Testis (tissue), 3 donors: ENCODE measurements around the gene SETX. TPM values are rescaled to one million over a fixed set of nuclear protein-coding genes. Genes with fewer than 3 reads are reported as not detected.

Source experiments
- DNase-seq: peaks from one replicate; pipeline ENCODE4 v3.0.0-alpha.2; 2019
- H3K27ac ChIP-seq, 2 donors: fragments of 200-600 bp; sonication (generic); one replicate each; pipeline ENCODE4 v1.5.1; 2019
- H3K27me3 ChIP-seq: fragments of 200-600 bp; sonication (generic); one replicate; pipeline ENCODE4 v1.5.1; 2019
- H3K36me3 ChIP-seq: fragments of 200-600 bp; sonication (generic); one replicate; pipeline ENCODE4 v1.5.1; 2017; ENCODE audit warnings: low read depth; ENCODE audit errors: missing control alignments
- H3K4me1 ChIP-seq: fragments of 200-600 bp; sonication (generic); one replicate; pipeline ENCODE4 v1.5.1; 2019
- H3K4me3 ChIP-seq, 2 donors: fragments of 200-600 bp; sonication (generic); one replicate each; pipeline ENCODE4 v1.5.1; 2017 to 2019
- H3K9me3 ChIP-seq: fragments of 200-600 bp; sonication (generic); one replicate; pipeline ENCODE4 v1.5.1; 2017
- CTCF ChIP-seq, 3 experiments: fragments of 450-650 bp in 2 of 3; fragments of 200-600 bp in 1 of 3; sonication (generic) in 1 of 3; IDR thresholded peaks; one replicate each; pipeline ENCODE4 v1.5.1; 2016 to 2019; ENCODE audit warnings: antibody characterized with exemption in 3 of 3, mild to moderate bottlenecking in 2 of 3, moderate library complexity in 1 of 3
- POLR2A ChIP-seq: fragments of 450-650 bp; IDR thresholded peaks from one replicate; pipeline ENCODE4 v1.6.1; 2017; ENCODE audit warnings: antibody characterized with exemption, mild to moderate bottlenecking, moderate library complexity
- WGBS, 2 donors: methylation state at CpG; one replicate each; pipeline ENCODE4 v1.1.5; 2018; 5-methylcytosine and 5-hydroxymethylcytosine counted together
- intact Hi-C: fragments of 100-400 bp; cut with DNase I; formaldehyde crosslinking; loops from one replicate; pipeline ENCODE4 v1.15.1; 2023; ENCODE audit warnings: low total_unique reads
- polyA plus RNA-seq: library from polyadenylated mRNA; stranded (reverse); fragments of 350-450 nt; fragmentation: Illumina TruSeq; extraction: RNeasy Lipid Tissue Mini Kit (QIAGEN cat#74804); gene quantifications from one replicate; pipeline ENCODE4 v1.2.3, GENCODE V29; 2014; ENCODE audit warnings: low read depth, low replicate concordance; ENCODE audit not compliant: insufficient read depth
- total RNA-seq, 2 donors: library from RNA; depleted of rRNA; stranded (reverse); fragments of >200 nt; gene quantifications; one replicate each; pipeline ENCODE4 v1.2.3, GENCODE V29; 2016

SETX gene
- total and polyA plus RNA-seq, 3 donors from 2014 or later = 74.1 to 157 (median 109) TPM

- H3K4me3 ChIP-seq = no peak overlapping the region
- 92 to 100% methylated on average over 1 of the region's 1 CpG for WGBS, 2 donors
- H3K27me3 ChIP-seq = no peaks in the 10 kb centered on the region
- no peak overlapping the region for H3K27ac ChIP-seq
- DNase-seq = no peak
- peaks cover under 1% of the 10 kb centered on the region for H3K4me1 ChIP-seq
- TF ChIP-seq CTCF (IDR thresholded peaks at IDR 0.05) = no peak
- no peak for TF ChIP-seq POLR2A
- intact Hi-C loops = no loop called here
- no peaks in the 10 kb centered on the region for H3K9me3 ChIP-seq
- peaks cover under 1% of the 10 kb centered on the region for H3K36me3 ChIP-seq
Observed at GRCh38 chr9:132324425-132324824, 30.4 kb downstream of the SETX start.

GRCh38 chr9:132319421-132320110 lies 35.2 kb downstream of the SETX start:
- no peak for TF ChIP-seq POLR2A
- TF ChIP-seq CTCF (IDR thresholded peaks at IDR 0.05) = no peak
- no peak overlapping the region for H3K4me3 ChIP-seq
- 57 to 70% methylated on average over 4 of the region's 4 CpGs for WGBS, 2 donors
- H3K9me3 ChIP-seq = no peaks in the 10 kb centered on the region
- intact Hi-C loops = no loop called here
- no peaks in the 10 kb centered on the region for H3K27me3 ChIP-seq
- DNase-seq = no peak
- peaks cover 5% of the 10 kb centered on the region for H3K4me1 ChIP-seq
- H3K36me3 ChIP-seq = no peaks in the 10 kb centered on the region
- no peak overlapping the region for H3K27ac ChIP-seq

GRCh38 chr9:132312873-132313272 lies 41.9 kb downstream of the SETX start:
- Histone ChIP-seq H3K4me1 (no peaks in the 10 kb centered on the region), H3K27ac (no peak overlapping the region), H3K9me3 (no peaks in the 10 kb centered on the region), H3K27me3 (no peaks in the 10 kb centered on the region), H3K36me3 (no peaks in the 10 kb centered on the region), H3K4me3 (no peak overlapping the region)
- DNase-seq = no peak
- 91 to 93% methylated on average over 2 of the region's 2 CpGs for WGBS, 2 donors
- intact Hi-C loops = no loop called here
- TF ChIP-seq CTCF (IDR thresholded peaks at IDR 0.05) (no peak), POLR2A (no peak)

- Histone ChIP-seq H3K9me3 (no peaks in the 10 kb centered on the region), H3K4me3 (no peak overlapping the region), H3K36me3 (no peaks in the 10 kb centered on the region), H3K27ac (no peak overlapping the region), H3K4me1 (no peaks in the 10 kb centered on the region), H3K27me3 (no peaks in the 10 kb centered on the region)
- TF ChIP-seq CTCF (IDR thresholded peaks at IDR 0.05) (no peak), POLR2A (no peak)
- intact Hi-C loops = no loop called here
- no peak for DNase-seq
Observed at GRCh38 chr9:132312426-132312825, 42.4 kb downstream of the SETX start.

GRCh38 chr9:132311978-132312377 lies 42.8 kb downstream of the SETX start:
- H3K9me3 ChIP-seq = no peaks in the 10 kb centered on the region
- 76 to 85% methylated on average over 4 of the region's 4 CpGs for WGBS, 2 donors
- intact Hi-C loops = no loop called here
- H3K4me1 ChIP-seq = no peaks in the 10 kb centered on the region
- H3K36me3 ChIP-seq = no peaks in the 10 kb centered on the region
- no peak overlapping the region for H3K4me3 ChIP-seq
- no peak for DNase-seq
- H3K27me3 ChIP-seq = no peaks in the 10 kb centered on the region
- no peak overlapping the region for H3K27ac ChIP-seq
- TF ChIP-seq POLR2A (no peak), CTCF (IDR thresholded peaks at IDR 0.05) (no peak)
